ENCODE data around the gene CASQ1. TPM values are rescaled to one million over a fixed set of nuclear protein-coding genes. Genes with fewer than 3 reads are reported as not detected.

CASQ1 gene
- total RNA-seq, 3 donors from 2014 or later, result not detected

DNA sequence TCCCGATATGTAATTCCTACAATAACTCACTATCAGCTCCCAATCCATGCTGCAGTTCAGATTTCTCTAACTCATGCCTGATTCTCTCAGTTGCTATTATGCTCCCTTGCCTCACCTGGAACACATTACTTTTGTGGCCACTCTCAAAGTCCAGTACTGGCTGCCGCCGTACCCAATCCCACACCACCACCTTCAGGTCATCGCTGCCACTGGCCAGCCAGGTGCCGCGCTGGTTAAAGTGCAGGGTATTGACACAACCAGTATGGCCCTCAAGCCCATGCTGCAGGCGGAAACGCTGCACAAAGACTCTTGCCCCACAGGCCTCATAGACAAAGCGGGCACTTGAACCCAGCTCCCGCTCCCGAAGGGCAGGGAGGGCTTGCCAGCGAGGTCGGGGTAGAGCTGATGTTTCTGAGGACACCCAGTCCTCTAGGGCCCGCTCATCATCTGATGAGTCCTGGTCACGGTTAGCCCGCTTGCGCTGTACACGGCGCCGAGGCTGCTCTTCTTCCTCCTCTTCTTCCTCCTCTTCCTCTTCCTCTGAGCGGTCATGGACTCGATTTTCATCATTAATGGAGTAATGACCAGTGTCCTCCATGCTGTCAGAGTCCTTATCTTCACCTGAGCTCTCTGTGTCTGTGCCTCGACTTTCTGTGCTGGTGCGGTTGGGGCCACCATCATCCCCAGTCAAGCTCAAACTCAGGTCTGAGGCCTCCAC is 49.4 kb downstream of the CASQ1 start:
- Mint-ChIP-seq H3K4me1 (ENCODE audit: low read depth) (peaks cover 2% of the 10 kb centered on the region), H3K4me3 (no peak overlapping the region), H3K27me3 (ENCODE audit: low read depth) (no peaks in the 10 kb centered on the region), H3K9me3 (no peaks in the 10 kb centered on the region), H3K36me3 (ENCODE audit: insufficient read depth) (peaks cover 39% of the 10 kb centered on the region)
- DNase-seq (no peak), ATAC-seq (no peak)

DNA sequence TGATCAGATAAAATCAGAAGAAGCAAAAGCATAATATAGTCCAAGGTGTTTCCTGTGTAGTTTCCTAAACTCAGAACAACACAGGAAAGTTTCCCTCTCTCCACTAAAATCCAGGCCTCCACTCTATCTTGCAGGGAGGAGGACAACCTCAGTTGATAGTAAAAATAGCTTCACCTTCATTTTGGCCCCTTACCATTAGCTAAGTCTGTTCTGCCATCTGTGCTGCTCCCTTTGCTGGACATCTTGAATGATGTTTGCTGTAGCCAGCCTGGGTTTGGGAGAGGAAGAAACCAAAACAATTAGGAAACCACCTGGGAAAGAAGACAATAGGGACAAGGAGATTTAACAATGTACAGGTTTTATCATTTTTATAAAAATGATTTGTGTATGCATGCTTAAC is 53.4 kb downstream of the CASQ1 start:
- no peak for ATAC-seq
- Mint-ChIP-seq H3K4me1 (ENCODE audit: low read depth) (peaks cover 6% of the 10 kb centered on the region), H3K36me3 (ENCODE audit: insufficient read depth) (peaks cover 27% of the 10 kb centered on the region), H3K4me3 (no peak overlapping the region), H3K9me3 (no peaks in the 10 kb centered on the region), H3K27me3 (ENCODE audit: low read depth) (no peaks in the 10 kb centered on the region)
- no peak for DNase-seq

DNA sequence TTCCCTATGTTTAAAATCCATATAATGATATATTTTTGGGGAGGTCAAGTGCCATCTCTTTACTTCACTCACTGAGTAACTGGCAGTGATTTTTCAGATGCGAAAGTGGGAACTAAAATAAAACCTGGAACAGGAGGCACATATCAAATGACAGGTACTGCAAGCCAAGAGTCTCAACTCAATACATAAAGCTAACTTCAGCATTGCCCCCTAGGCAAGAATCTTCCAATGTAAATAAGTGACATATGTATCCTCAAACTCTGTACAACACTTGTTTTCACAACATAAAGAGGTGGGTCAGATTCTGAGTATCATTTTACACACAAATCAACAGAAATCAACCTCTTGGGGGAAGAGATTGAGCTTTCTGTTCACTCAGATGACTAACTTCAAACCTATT is 53.8 kb downstream of the CASQ1 start:
- no peaks in the 10 kb centered on the region for H3K27me3 Mint-ChIP-seq (ENCODE audit: low read depth)
- DNase-seq, result no peak
- H3K4me1 Mint-ChIP-seq (ENCODE audit: low read depth), result peaks cover 6% of the 10 kb centered on the region
- H3K9me3 Mint-ChIP-seq, result no peaks in the 10 kb centered on the region
- no peak overlapping the region for H3K4me3 Mint-ChIP-seq
- ATAC-seq, result no peak
- peaks cover 24% of the 10 kb centered on the region for H3K36me3 Mint-ChIP-seq (ENCODE audit: insufficient read depth)

DNA sequence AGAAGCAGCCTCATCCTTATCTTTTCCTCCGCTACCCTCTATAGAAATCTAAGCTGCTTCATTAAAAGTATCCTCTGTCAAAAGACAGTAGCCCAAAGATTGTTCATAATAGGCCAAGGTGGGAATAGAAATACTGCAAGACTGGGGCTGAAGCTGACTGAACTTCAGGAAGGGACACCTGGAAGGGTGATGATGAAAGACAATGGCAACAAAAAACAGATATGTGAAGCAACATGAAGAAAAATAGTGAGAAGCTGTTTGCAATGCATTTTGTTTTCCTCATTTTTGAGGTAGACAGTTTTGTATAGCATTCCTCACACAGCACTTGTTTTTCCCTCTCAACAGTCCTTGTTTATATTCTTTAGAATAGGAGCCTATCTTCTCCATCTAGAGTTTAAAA is 55.1 kb downstream of the CASQ1 start:
- no peak for DNase-seq
- ATAC-seq, result no peak
- no peaks in the 10 kb centered on the region for H3K27me3 Mint-ChIP-seq (ENCODE audit: low read depth)
- peaks cover 6% of the 10 kb centered on the region for H3K4me1 Mint-ChIP-seq (ENCODE audit: low read depth)
- H3K4me3 Mint-ChIP-seq, result no peak overlapping the region
- H3K36me3 Mint-ChIP-seq (ENCODE audit: insufficient read depth), result peaks cover 14% of the 10 kb centered on the region
- H3K9me3 Mint-ChIP-seq, result no peaks in the 10 kb centered on the region

DNA sequence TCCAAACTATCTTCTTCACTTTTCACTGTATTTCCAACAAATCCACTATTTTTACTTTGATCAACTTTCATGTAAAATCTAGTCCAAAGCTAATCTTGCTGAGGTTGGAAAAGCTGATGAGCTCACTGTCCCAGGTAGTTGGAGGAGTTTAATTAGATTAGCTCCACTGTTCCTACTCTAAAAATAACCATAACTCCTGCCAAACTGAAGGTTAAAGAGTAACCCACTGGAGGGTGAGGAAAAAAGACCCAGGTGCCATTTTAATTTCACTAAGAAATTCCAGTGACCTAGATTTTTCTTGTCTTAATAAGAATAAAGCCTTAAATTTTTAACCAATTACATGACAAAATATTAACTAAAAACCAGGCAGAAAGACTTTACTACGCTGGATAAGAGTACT is 56.7 kb downstream of the CASQ1 start:
- DNase-seq (no peak), ATAC-seq (no peak)
- H3K4me1 Mint-ChIP-seq (ENCODE audit: low read depth), result peaks cover 10% of the 10 kb centered on the region
- H3K4me3 Mint-ChIP-seq, result no peak overlapping the region
- H3K36me3 Mint-ChIP-seq (ENCODE audit: insufficient read depth), result peaks cover 8% of the 10 kb centered on the region
- H3K27me3 Mint-ChIP-seq (ENCODE audit: low read depth), result no peaks in the 10 kb centered on the region
- no peaks in the 10 kb centered on the region for H3K9me3 Mint-ChIP-seq

DNA sequence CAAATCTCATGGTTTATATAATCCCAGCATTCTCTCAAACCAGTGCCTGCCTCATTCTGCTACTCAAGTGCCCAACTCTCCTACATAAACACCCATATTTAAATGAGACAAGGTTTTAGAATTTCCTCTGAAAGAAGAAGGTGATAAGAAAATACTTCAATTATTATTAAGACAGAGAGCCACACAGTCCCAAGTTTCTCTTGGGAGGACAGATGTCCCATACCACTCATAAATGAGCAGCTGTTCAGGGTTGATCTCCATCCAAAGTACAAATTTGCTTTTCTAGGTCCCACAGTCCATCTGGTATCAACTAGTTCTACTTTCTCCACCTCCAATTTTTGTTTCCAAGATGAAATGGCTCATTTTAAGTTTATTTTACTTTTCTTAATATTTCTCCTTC is 60.6 kb downstream of the CASQ1 start:
- no peak overlapping the region for H3K4me3 Mint-ChIP-seq
- DNase-seq, result no peak
- peaks cover 4% of the 10 kb centered on the region for H3K4me1 Mint-ChIP-seq (ENCODE audit: low read depth)
- no peaks in the 10 kb centered on the region for H3K9me3 Mint-ChIP-seq
- no peaks in the 10 kb centered on the region for H3K27me3 Mint-ChIP-seq (ENCODE audit: low read depth)
- H3K36me3 Mint-ChIP-seq (ENCODE audit: insufficient read depth), result peaks cover 6% of the 10 kb centered on the region
- ATAC-seq, result no peak

Other genes starting within 250 kb of the CASQ1 start
- gene IGSF9, start 245.0 kb upstream of the CASQ1 start, total RNA-seq, result under 1 TPM; 0.11 to 0.20 (median 0.16) TPM
- not detected for gene SLAMF9, start 236.3 kb upstream of the CASQ1 start, total RNA-seq
- 1 to 10 TPM; 4.1 to 5.7 (median 4.5) TPM for gene PIGM, start 158.6 kb upstream of the CASQ1 start, total RNA-seq
- gene KCNJ10, start 120.4 kb upstream of the CASQ1 start, total RNA-seq, result under 1 TPM in 1 of 3 donors, not detected in 2; 0.32 TPM
- not detected for gene KCNJ9, start 109.0 kb upstream of the CASQ1 start, total RNA-seq
- gene IGSF8, start 92.0 kb upstream of the CASQ1 start, total RNA-seq, result 10 to 100 TPM; 30.5 to 45.7 (median 43.1) TPM
- not detected for gene ATP1A2, start 74.8 kb upstream of the CASQ1 start, total RNA-seq
- gene ATP1A4, start 39.0 kb upstream of the CASQ1 start, total RNA-seq, result not detected
- gene PEA15, start 14.8 kb downstream of the CASQ1 start, total RNA-seq, result 10 to 100 TPM; 83.2 to 99.6 (median 83.7) TPM
- gene DCAF8, start 72.0 kb downstream of the CASQ1 start, total RNA-seq, result 10 to 100 TPM; 64.4 to 68.4 (median 65.0) TPM
- 10 to 100 TPM; 55.1 to 64.3 (median 57.9) TPM for gene PEX19, start 94.6 kb downstream of the CASQ1 start, total RNA-seq
- 100 to 1,000 TPM; 116 to 144 (median 121) TPM for gene COPA, start 152.7 kb downstream of the CASQ1 start, total RNA-seq
- gene NCSTN, start 152.8 kb downstream of the CASQ1 start, total RNA-seq, result 10 to 100 TPM; 52.0 to 61.7 (median 60.5) TPM
- gene NHLH1, start 176.5 kb downstream of the CASQ1 start, total RNA-seq, result under 1 TPM; 0.30 to 0.45 (median 0.33) TPM
- gene VANGL2, start 210.0 kb downstream of the CASQ1 start, total RNA-seq, result under 1 TPM; 0.08 TPM